ENCODE results near the gene CECR2. TPM values are rescaled to one million over a fixed set of nuclear protein-coding genes. Genes with fewer than 3 reads are reported as not detected.

Gene CECR2
- total and polyA plus RNA-seq, 2 donors from 2014 or later = 0.58 to 3.4 TPM

GRCh38 chr22:17443405-17444203 is 74.3 kb downstream of the CECR2 start:
- no peak for FAIRE-seq
- no peak overlapping the region for H3K9ac ChIP-seq (ENCODE audit: low read length in 3 of 3)

GRCh38 chr22:17444204-17444504 is 74.9 kb downstream of the CECR2 start:
- no peak overlapping the region for H3K27ac ChIP-seq (ENCODE audit: low read depth in 2 of 2, low read length in 2 of 2)
- no peak overlapping the region for H3K9ac ChIP-seq (ENCODE audit: low read length in 3 of 3)
- H3K9me3 ChIP-seq (ENCODE audit: control insufficient read depth in 2 of 3, insufficient read depth in 1 of 3, low read length in 3 of 3) = no peaks in the 10 kb centered on the region
- no peak for DNase-seq
- H3K36me3 ChIP-seq (ENCODE audit: control insufficient read depth in 2 of 3, insufficient read depth in 3 of 3, low read length in 3 of 3) = no peaks in the 10 kb centered on the region
- TF ChIP-seq CTCF (IDR thresholded peaks at IDR 0.05; ENCODE audit: borderline replicate concordance, extremely low read depth, insufficient read depth) = no peak
- no peaks in the 10 kb centered on the region for H3K27me3 ChIP-seq (ENCODE audit: control insufficient read depth, insufficient read depth, low read length)
- peak overlapping the region in 1 of 3 donors; percentile 37 for H3K4me3 ChIP-seq (ENCODE audit: low read length in 3 of 3)
- no peaks in the 10 kb centered on the region for H3K4me1 ChIP-seq (ENCODE audit: control insufficient read depth in 2 of 3, insufficient read depth in 2 of 3, low read depth in 1 of 3, low read length in 3 of 3)
- FAIRE-seq = no peak
- intact Hi-C loops (cut with DNase I) = no loop called here

More at GRCh38 chr22:17443405-17444203, 74.3 kb downstream of the CECR2 start:
- TF ChIP-seq CTCF (IDR thresholded peaks at IDR 0.05; ENCODE audit: borderline replicate concordance, extremely low read depth, insufficient read depth) = no peak
- Histone ChIP-seq H3K9me3 (ENCODE audit: control insufficient read depth in 2 of 3, insufficient read depth in 1 of 3, low read length in 3 of 3) (no peaks in the 10 kb centered on the region), H3K27ac (ENCODE audit: low read depth in 2 of 2, low read length in 2 of 2) (no peak overlapping the region), H3K4me1 (ENCODE audit: control insufficient read depth in 2 of 3, insufficient read depth in 2 of 3, low read depth in 1 of 3, low read length in 3 of 3) (no peaks in the 10 kb centered on the region), H3K27me3 (ENCODE audit: control insufficient read depth, insufficient read depth, low read length) (no peaks in the 10 kb centered on the region), H3K4me3 (ENCODE audit: low read length in 3 of 3) (peak overlapping the region; percentile 15 to 37 (median 30)), H3K36me3 (ENCODE audit: control insufficient read depth in 2 of 3, insufficient read depth in 3 of 3, low read length in 3 of 3) (no peaks in the 10 kb centered on the region)
- intact Hi-C loops (cut with DNase I) = no loop called here
- DNase-seq = peak in 2 of 5 donors; percentile 27 to 63

- Histone ChIP-seq H3K4me3 (ENCODE audit: low read length in 3 of 3) (no peak overlapping the region), H3K27ac (ENCODE audit: low read depth in 2 of 2, low read length in 2 of 2) (no peak overlapping the region), H3K9ac (ENCODE audit: low read length in 3 of 3) (no peak overlapping the region), H3K27me3 (ENCODE audit: control insufficient read depth, insufficient read depth, low read length) (no peaks in the 10 kb centered on the region), H3K36me3 (ENCODE audit: control insufficient read depth in 2 of 3, insufficient read depth in 3 of 3, low read length in 3 of 3) (no peaks in the 10 kb centered on the region), H3K4me1 (ENCODE audit: control insufficient read depth in 2 of 3, insufficient read depth in 2 of 3, low read depth in 1 of 3, low read length in 3 of 3) (no peaks in the 10 kb centered on the region), H3K9me3 (ENCODE audit: control insufficient read depth in 2 of 3, insufficient read depth in 1 of 3, low read length in 3 of 3) (no peaks in the 10 kb centered on the region)
- intact Hi-C loops (cut with DNase I) = no loop called here
- FAIRE-seq (no peak), DNase-seq (no peak)
- TF ChIP-seq CTCF (IDR thresholded peaks at IDR 0.05; ENCODE audit: borderline replicate concordance, extremely low read depth, insufficient read depth) = no peak
These were observed 77.4 kb downstream of the CECR2 start for GRCh38 chr22:17446698-17447097.
